HepG2 (cell line): ENCODE results near the gene SLC13A5. TPM values are rescaled to one million over a fixed set of nuclear protein-coding genes. Genes with fewer than 3 reads are reported as not detected.

Source experiments
- BCL6 ChIP-seq: IDR thresholded peaks from 2 replicates; pipeline ENCODE4 v1.6.1; 2016; ENCODE audit warnings: missing genetic modification reagents, missing compliant biosample characterization
- DMAP1 ChIP-seq: IDR thresholded peaks from 2 replicates; pipeline ENCODE4 v1.6.1; 2016
- FOXK2 ChIP-seq: fragments of 450-650 bp; IDR thresholded peaks from 2 replicates; pipeline ENCODE4 v1.6.1; 2016
- GZF1 ChIP-seq: sonication (generic); formaldehyde crosslinking; IDR thresholded peaks from 2 replicates; pipeline ENCODE4 v1.5.1; 2020; ENCODE audit warnings: mild to moderate bottlenecking, missing genetic modification reagents
- HDAC2 ChIP-seq: sonication (generic); formaldehyde crosslinking; IDR thresholded peaks from 2 replicates; pipeline ENCODE4 v1.4.0; 2020; ENCODE audit warnings: missing genetic modification reagents
- HNF4G ChIP-seq, 2 experiments: sonication (generic) in 1 of 2; formaldehyde crosslinking in 1 of 2; IDR thresholded peaks; 2 replicates each; pipeline versions ENCODE4 v1.4.0 to v1.6.1; 2011 to 2020; ENCODE audit warnings: borderline replicate concordance in 2 of 2, low read depth in 2 of 2, mild to moderate bottlenecking in 2 of 2, low read length in 1 of 2, missing genetic modification reagents in 1 of 2, moderate library complexity in 1 of 2
- HOXA5 ChIP-seq: sonication (generic); formaldehyde crosslinking; IDR thresholded peaks from 2 replicates; pipeline ENCODE4 v1.4.0; 2020; ENCODE audit warnings: missing genetic modification reagents
- HOXA7 ChIP-seq: sonication (generic); formaldehyde crosslinking; IDR thresholded peaks from 2 replicates; pipeline ENCODE4 v1.8.1; 2022; ENCODE audit warnings: mild to moderate bottlenecking, missing genetic modification reagents, moderate library complexity
- MAFK ChIP-seq, 2 experiments: IDR thresholded peaks in 1 of 2; conservative IDR thresholded peaks in 1 of 2; 2 replicates each; pipeline ENCODE4 v1.6.1; 2011; ENCODE audit warnings: improper control_type of control experiment in 2 of 2, low read length in 2 of 2
- NR0B2 ChIP-seq: sonication (generic); formaldehyde crosslinking; IDR thresholded peaks from 2 replicates; pipeline ENCODE4 v1.4.0; 2020; ENCODE audit warnings: mild to moderate bottlenecking, missing genetic modification reagents
- RARA ChIP-seq: IDR thresholded peaks from 2 replicates; pipeline ENCODE4 v1.6.1; 2016; ENCODE audit warnings: missing genetic modification reagents, missing compliant biosample characterization
- RXRB ChIP-seq: IDR thresholded peaks from 2 replicates; pipeline ENCODE4 v1.6.1; 2016; ENCODE audit warnings: borderline replicate concordance, missing genetic modification reagents, missing compliant biosample characterization
- SNRNP70 ChIP-seq: fragments of 200-400 bp; formaldehyde crosslinking; IDR thresholded peaks from 2 replicates; pipeline ENCODE4 v1.6.1; 2017; ENCODE audit warnings: mild to moderate bottlenecking, low read depth, low read length, moderate library complexity
- TAF15 ChIP-seq: fragments of 200-400 bp; formaldehyde crosslinking; IDR thresholded peaks from one replicate; pipeline ENCODE4 v1.6.1; 2018; ENCODE audit warnings: mild to moderate bottlenecking, low read depth, low read length; ENCODE audit not compliant: poor library complexity, severe bottlenecking
- ZBTB26 ChIP-seq: IDR thresholded peaks from 2 replicates; pipeline ENCODE4 v1.6.1; 2016; ENCODE audit warnings: missing compliant biosample characterization, missing genetic modification reagents, borderline replicate concordance
- ZBTB33 ChIP-seq: sonication (generic); formaldehyde crosslinking; IDR thresholded peaks from 2 replicates; pipeline ENCODE4 v1.4.0; 2020; ENCODE audit warnings: missing genetic modification reagents
- ZFP41 ChIP-seq: sonication (generic); formaldehyde crosslinking; IDR thresholded peaks from 2 replicates; pipeline ENCODE4 v1.4.0; 2020; ENCODE audit warnings: mild to moderate bottlenecking, missing genetic modification reagents, borderline replicate concordance
- ZFP90 ChIP-seq: sonication (generic); formaldehyde crosslinking; IDR thresholded peaks from 2 replicates; pipeline ENCODE4 v1.8.0; 2022; ENCODE audit warnings: missing genetic modification reagents, mild to moderate bottlenecking, inconsistent platforms, borderline replicate concordance
- ZMYM4 ChIP-seq: sonication (generic); formaldehyde crosslinking; IDR thresholded peaks from 2 replicates; pipeline ENCODE4 v1.8.1; 2023; ENCODE audit warnings: mild to moderate bottlenecking, missing genetic modification reagents
- ZNF234 ChIP-seq: sonication (generic); formaldehyde crosslinking; conservative IDR thresholded peaks from 2 replicates; pipeline ENCODE4 v1.5.1; 2020; ENCODE audit warnings: mild to moderate bottlenecking, missing genetic modification reagents
- ZNF329 ChIP-seq: sonication (generic); formaldehyde crosslinking; IDR thresholded peaks from 2 replicates; pipeline ENCODE4 v1.9.0; 2021; ENCODE audit warnings: low read depth, mild to moderate bottlenecking, missing genetic modification reagents
- ZNF337 ChIP-seq: sonication (generic); formaldehyde crosslinking; IDR thresholded peaks from 2 replicates; pipeline ENCODE4 v1.5.1; 2020; ENCODE audit warnings: missing genetic modification reagents, low read depth, mild to moderate bottlenecking, borderline replicate concordance
- ZNF362 ChIP-seq: sonication (generic); formaldehyde crosslinking; IDR thresholded peaks from 2 replicates; pipeline ENCODE4 v1.4.0; 2020; ENCODE audit warnings: missing genetic modification reagents, mild to moderate bottlenecking, borderline replicate concordance
- ZNF446 ChIP-seq: sonication (generic); formaldehyde crosslinking; IDR thresholded peaks from 2 replicates; pipeline ENCODE4 v1.5.0; 2020; ENCODE audit warnings: mild to moderate bottlenecking, missing genetic modification reagents
- ZNF556 ChIP-seq: sonication (generic); formaldehyde crosslinking; IDR thresholded peaks from 2 replicates; pipeline ENCODE4 v1.4.0; 2020; ENCODE audit warnings: mild to moderate bottlenecking, missing genetic modification reagents, borderline replicate concordance
- ZNF720 ChIP-seq: sonication (generic); formaldehyde crosslinking; IDR thresholded peaks from 2 replicates; pipeline ENCODE4 v1.4.0; 2020; ENCODE audit warnings: missing genetic modification reagents
- ZNF773 ChIP-seq: sonication (generic); formaldehyde crosslinking; IDR thresholded peaks from 2 replicates; pipeline ENCODE4 v1.4.0; 2020; ENCODE audit warnings: missing genetic modification reagents, borderline replicate concordance
- polyA plus RNA-seq, 8 experiments: library from polyadenylated mRNA; depleted of rRNA in 3 of 8; stranded (reverse) in 7 of 8; unstranded in 1 of 8; fragments of >200 nt; fragmentation: Illumina TruSeq in 4 of 8; extraction: Trizol in 4 of 8; gene quantifications; 2 replicates each; pipeline versions ENCODE4 v1.2.1 to v1.2.3, GENCODE V29; 2011 to 2016; ENCODE audit warnings: low read depth in 4 of 8, missing spikeins in 1 of 8, mixed read lengths in 1 of 8; ENCODE audit not compliant: insufficient read depth in 1 of 8
- total RNA-seq, 5 experiments: library from RNA; depleted of rRNA; stranded (reverse); fragments of >200 nt; fragmentation: Illumina TruSeq; extraction: Trizol; gene quantifications; 2 replicates each; pipeline ENCODE4 v1.2.3, GENCODE V29; 2016; ENCODE audit warnings: low read depth in 1 of 5

Gene SLC13A5
- total and polyA plus RNA-seq, 2 of the 13 experiments (the other 11 are each of a cell fraction or from before 2014, with no cell fraction given), result 42.8 to 310 TPM

GRCh38 chr17:6708357-6708961 lies 4.7 kb downstream of the SLC13A5 start (continued):
- TF ChIP-seq ZNF329 (CRISPR knock-in tag), result no peak
- TF ChIP-seq ZFP41 (CRISPR knock-in tag), result no peak
- TF ChIP-seq HOXA7 (CRISPR knock-in tag), result no peak
- TF ChIP-seq HOXA5 (CRISPR knock-in tag), result no peak
- TF ChIP-seq RXRB (CRISPR knock-in tag), result peak; percentile 74
- no peak for TF ChIP-seq ZNF446 (CRISPR knock-in tag)
- TF ChIP-seq RARA (CRISPR knock-in tag), result peak; percentile 75; the same call in 1 of the 2 replicates
- peak; percentile 47 for TF ChIP-seq BCL6 (CRISPR knock-in tag)
- peak; percentile 25; the same call in 1 of the 2 replicates for TF ChIP-seq HDAC2 (CRISPR knock-in tag)
- no peak for TF ChIP-seq ZBTB33 (CRISPR knock-in tag)
- TF ChIP-seq ZBTB26, result no peak
- no peak for TF ChIP-seq ZNF362 (CRISPR knock-in tag)
- TF ChIP-seq TAF15, result no peak
- TF ChIP-seq DMAP1 (CRISPR knock-in tag), result no peak
- TF ChIP-seq ZMYM4 (CRISPR knock-in tag), result no peak; the same call in 1 of the 2 replicates
- no peak for TF ChIP-seq ZNF556
- no peak for TF ChIP-seq ZNF234 (CRISPR knock-in tag)
- no peak for TF ChIP-seq SNRNP70
- TF ChIP-seq MAFK (conservative IDR thresholded peaks at IDR 0.05 in 1 of 2, IDR thresholded peaks at IDR 0.05 in 1 of 2; ENCODE audit: low read length in 2 of 2), result no peak
- TF ChIP-seq ZNF773 (CRISPR knock-in tag), result no peak
- no peak for TF ChIP-seq ZNF720 (CRISPR knock-in tag)
- TF ChIP-seq ZFP90, result no peak
- TF ChIP-seq HNF4G (IDR thresholded peaks at IDR 0.05; ENCODE audit: borderline replicate concordance, low read depth, low read length), result no peak
- TF ChIP-seq HNF4G (CRISPR knock-in tag; IDR thresholded peaks at IDR 0.05; ENCODE audit: borderline replicate concordance, low read depth), result peak; percentile 57; the same call in 1 of the 2 replicates
- no peak for TF ChIP-seq NR0B2
- no peak for TF ChIP-seq GZF1 (CRISPR knock-in tag)
- no peak for TF ChIP-seq FOXK2
- no peak for TF ChIP-seq ZNF337 (CRISPR knock-in tag)
